Fibroblast of skin of right biceps (primary cell): Measurements from ENCODE around the gene KRT71.

ENCODE experiments used
- DNase-seq: peaks from one replicate; pipeline ENCODE4 v3.0.0-alpha.2; 2013

Gene KRT71

GRCh38 chr12:52575256-52575655 lies 22.3 kb upstream of the KRT71 start:
- DNase-seq, result no peak

GRCh38 chr12:52573743-52574142 lies 20.8 kb upstream of the KRT71 start, which contains the start of gene KRT74:
Gene KRT74 (minus strand): TSS chr12:52573843. CDS start chr12:52573777, 66 bp downstream.
- no peak for DNase-seq

GRCh38 chr12:52573306-52573705 lies 20.4 kb upstream of the KRT71 start:
- DNase-seq, result no peak

GRCh38 chr12:52570511-52570910 lies 17.6 kb upstream of the KRT71 start:
- DNase-seq, result no peak

GRCh38 chr12:52568111-52568510 lies 15.2 kb upstream of the KRT71 start:
- DNase-seq, result no peak

GRCh38 chr12:52566847-52567291 lies 13.9 kb upstream of the KRT71 start:
- no peak for DNase-seq

GRCh38 chr12:52564582-52564981 lies 11.6 kb upstream of the KRT71 start:
- DNase-seq, result no peak

GRCh38 chr12:52561880-52562449 lies 9.0 kb upstream of the KRT71 start:
- no peak for DNase-seq

- DNase-seq, result no peak
Measured at GRCh38 chr12:52559979-52560378, 7.0 kb upstream of the KRT71 start.

GRCh38 chr12:52558781-52559445 lies 6.0 kb upstream of the KRT71 start:
- DNase-seq, result no peak

- DNase-seq, result no peak
Measured at GRCh38 chr12:52557476-52557875, 4.5 kb upstream of the KRT71 start.

- DNase-seq, result no peak
Measured at GRCh38 chr12:52555577-52555976, 2.6 kb upstream of the KRT71 start.

GRCh38 chr12:52552055-52552454 lies 890 bp downstream of the KRT71 start:
- no peak for DNase-seq

GRCh38 chr12:52551216-52551865 lies 1.6 kb downstream of the KRT71 start:
- no peak for DNase-seq

- no peak for DNase-seq
Measured at GRCh38 chr12:52546126-52546525, 6.8 kb downstream of the KRT71 start.

- DNase-seq, result no peak
Measured at GRCh38 chr12:52543985-52544883, 8.7 kb downstream of the KRT71 start.

- DNase-seq, result no peak
Measured at GRCh38 chr12:52542785-52543318, 10.1 kb downstream of the KRT71 start.

GRCh38 chr12:52542157-52542556 lies 10.8 kb downstream of the KRT71 start:
- no peak for DNase-seq

- no peak for DNase-seq
Measured at GRCh38 chr12:52541709-52542108, 11.2 kb downstream of the KRT71 start.

GRCh38 chr12:52540531-52540930 lies 12.4 kb downstream of the KRT71 start:
- no peak for DNase-seq

GRCh38 chr12:52539821-52540173 lies 13.1 kb downstream of the KRT71 start:
- DNase-seq, result no peak

- peak; percentile 87 for DNase-seq
Measured at GRCh38 chr12:52539083-52539820, 13.7 kb downstream of the KRT71 start.
